Activated gamma-delta T cell treated with anti-CD3 and anti-CD28 coated beads, Interleukin-2, amount 50 U/mL, for 16 hours (primary cell): ENCODE data around the gene PDE6C.

Experiments
- DNase-seq: peaks from one replicate; pipeline ENCODE4 v3.0.0-alpha.2; 2020; ENCODE audit warnings: low read depth

PDE6C gene

GRCh38 chr10:93703066-93703465 is 90.7 kb downstream of the PDE6C start:
- no peak for DNase-seq

GRCh38 chr10:93703841-93704240 is 91.5 kb downstream of the PDE6C start:
- no peak for DNase-seq

- DNase-seq: no peak
Observed at GRCh38 chr10:93704451-93704850, 92.1 kb downstream of the PDE6C start.

GRCh38 chr10:93707623-93708022 is 95.3 kb downstream of the PDE6C start:
- DNase-seq: no peak

GRCh38 chr10:93710333-93710909 is 98.1 kb downstream of the PDE6C start:
- DNase-seq: no peak

GRCh38 chr10:93711891-93712290 is 99.6 kb downstream of the PDE6C start:
- no peak for DNase-seq

- DNase-seq: no peak
Observed at GRCh38 chr10:93712593-93712992, 100.3 kb downstream of the PDE6C start.

GRCh38 chr10:93715345-93715744 is 103.0 kb downstream of the PDE6C start:
- DNase-seq: no peak
